HEK293 (cell line): ENCODE data around the gene NELFE.

ENCODE experiments used
- FEZF1 ChIP-seq: fragments of 450-650 bp; formaldehyde crosslinking; IDR thresholded peaks from 2 replicates; pipeline ENCODE4 v1.5.1; 2016; ENCODE audit warnings: missing biosample characterization, missing genetic modification characterization
- GLIS2 ChIP-seq: fragments of 450-650 bp; formaldehyde crosslinking; IDR thresholded peaks from 2 replicates; pipeline ENCODE4 v1.5.1; 2016; ENCODE audit warnings: missing biosample characterization, missing genetic modification characterization
- HOXC10 ChIP-seq: sonication (generic); formaldehyde crosslinking; IDR thresholded peaks from 2 replicates; pipeline ENCODE4 v1.8.1; 2023; ENCODE audit warnings: mild to moderate bottlenecking, missing genetic modification reagents
- MEIS1 ChIP-seq: sonication (generic); formaldehyde crosslinking; IDR thresholded peaks from 2 replicates; pipeline ENCODE4 v1.8.1; 2022; ENCODE audit warnings: missing genetic modification reagents, mild to moderate bottlenecking, borderline replicate concordance
- REPIN1 ChIP-seq: fragments of 450-650 bp; formaldehyde crosslinking; IDR thresholded peaks from 2 replicates; pipeline ENCODE4 v1.5.1; 2017; ENCODE audit warnings: missing biosample characterization, missing genetic modification characterization, low read depth
- SCRT2 ChIP-seq: fragments of 450-650 bp; formaldehyde crosslinking; IDR thresholded peaks from 2 replicates; pipeline ENCODE4 v1.5.1; 2016; ENCODE audit warnings: missing biosample characterization, missing genetic modification characterization
- TSHZ1 ChIP-seq: fragments of 450-650 bp; formaldehyde crosslinking; IDR thresholded peaks from 2 replicates; pipeline ENCODE4 v1.5.1; 2016; ENCODE audit warnings: missing biosample characterization, missing genetic modification characterization, borderline replicate concordance
- WT1 ChIP-seq: fragments of 450-650 bp; formaldehyde crosslinking; IDR thresholded peaks from 2 replicates; pipeline ENCODE4 v1.5.1; 2016; ENCODE audit warnings: missing biosample characterization, missing genetic modification characterization
- ZBTB20 ChIP-seq: fragments of 450-650 bp; formaldehyde crosslinking; IDR thresholded peaks from 2 replicates; pipeline ENCODE4 v1.5.1; 2016; ENCODE audit warnings: missing biosample characterization, missing genetic modification characterization
- ZBTB7A ChIP-seq: fragments of 450-650 bp; formaldehyde crosslinking; IDR thresholded peaks from 2 replicates; pipeline ENCODE4 v1.5.1; 2016; ENCODE audit warnings: low read depth, missing biosample characterization, missing genetic modification characterization
- ZBTB8A ChIP-seq: fragments of 450-650 bp; formaldehyde crosslinking; IDR thresholded peaks from 2 replicates; pipeline ENCODE4 v1.5.1; 2016; ENCODE audit warnings: missing biosample characterization, missing genetic modification characterization
- ZIC2 ChIP-seq: fragments of 450-650 bp; formaldehyde crosslinking; IDR thresholded peaks from 2 replicates; pipeline ENCODE4 v1.5.1; 2016; ENCODE audit warnings: missing biosample characterization, missing genetic modification characterization
- ZNF132 ChIP-seq: fragments of 450-650 bp; formaldehyde crosslinking; IDR thresholded peaks from 2 replicates; pipeline ENCODE4 v1.5.1; 2017; ENCODE audit warnings: missing biosample characterization, missing genetic modification characterization, borderline replicate concordance
- ZNF140 ChIP-seq: fragments of 450-650 bp; formaldehyde crosslinking; IDR thresholded peaks from 2 replicates; pipeline ENCODE4 v1.5.1; 2016; ENCODE audit warnings: missing biosample characterization, missing genetic modification characterization
- ZNF169 ChIP-seq: fragments of 450-650 bp; formaldehyde crosslinking; IDR thresholded peaks from 2 replicates; pipeline ENCODE4 v1.5.1; 2016; ENCODE audit warnings: missing biosample characterization, missing genetic modification characterization
- ZNF266 ChIP-seq: fragments of 450-650 bp; formaldehyde crosslinking; IDR thresholded peaks from 2 replicates; pipeline ENCODE4 v1.5.1; 2016; ENCODE audit warnings: missing biosample characterization, missing genetic modification characterization, low read depth
- ZNF274 ChIP-seq, 2 experiments: fragments of 200-500 bp in 1 of 2; fragments of 450-650 bp in 1 of 2; sonication (Bioruptor generic) in 1 of 2; formaldehyde crosslinking in 1 of 2; IDR thresholded peaks; 2 replicates each; pipeline versions ENCODE4 v1.5.1 to v1.6.1; 2014 to 2016; ENCODE audit warnings: borderline replicate concordance in 1 of 2, inconsistent platforms in 1 of 2, low read length in 1 of 2, missing biosample characterization in 1 of 2, missing genetic modification characterization in 1 of 2
- ZNF473 ChIP-seq: fragments of 450-650 bp; formaldehyde crosslinking; IDR thresholded peaks from 2 replicates; pipeline ENCODE4 v1.5.1; 2017; ENCODE audit warnings: missing biosample characterization, missing genetic modification characterization
- ZNF610 ChIP-seq: fragments of 450-650 bp; formaldehyde crosslinking; IDR thresholded peaks from 2 replicates; pipeline ENCODE4 v1.5.1; 2016; ENCODE audit warnings: missing biosample characterization, missing genetic modification characterization, borderline replicate concordance
- ZNF701 ChIP-seq: fragments of 450-650 bp; formaldehyde crosslinking; IDR thresholded peaks from 2 replicates; pipeline ENCODE4 v1.5.1; 2016; ENCODE audit warnings: missing biosample characterization, missing genetic modification characterization
- ZNF785 ChIP-seq: fragments of 450-650 bp; formaldehyde crosslinking; IDR thresholded peaks from 2 replicates; pipeline ENCODE4 v1.5.1; 2016; ENCODE audit warnings: missing biosample characterization, missing genetic modification characterization
- ZNF792 ChIP-seq: fragments of 450-650 bp; formaldehyde crosslinking; IDR thresholded peaks from 2 replicates; pipeline ENCODE4 v1.5.1; 2016; ENCODE audit warnings: missing biosample characterization, missing genetic modification characterization
- ZSCAN23 ChIP-seq: fragments of 450-650 bp; formaldehyde crosslinking; IDR thresholded peaks from 2 replicates; pipeline ENCODE4 v1.5.1; 2016; ENCODE audit warnings: missing biosample characterization, missing genetic modification characterization
- ZSCAN30 ChIP-seq: fragments of 450-650 bp; IDR thresholded peaks from 2 replicates; pipeline ENCODE4 v1.5.1; 2018; ENCODE audit warnings: missing biosample characterization, mild to moderate bottlenecking, missing genetic modification characterization, moderate library complexity
- ZSCAN4 ChIP-seq: fragments of 450-650 bp; formaldehyde crosslinking; IDR thresholded peaks from 2 replicates; pipeline ENCODE4 v1.5.1; 2017; ENCODE audit warnings: missing biosample characterization, missing genetic modification characterization
- TF ChIP-seq, protein P1 (sequence below): fragments of 450-650 bp; formaldehyde crosslinking; conservative IDR thresholded peaks from 2 replicates; pipeline ENCODE4 v1.5.1; 2016; ENCODE audit warnings: low read depth, missing biosample characterization, missing genetic modification characterization
- TF ChIP-seq, protein P2 (sequence below): IDR thresholded peaks from 2 replicates; pipeline ENCODE4 v1.6.1; 2011; ENCODE audit warnings: mild to moderate bottlenecking, low read depth, low read length, borderline replicate concordance
- TF ChIP-seq, protein P3 (sequence below): fragments of 450-650 bp; formaldehyde crosslinking; IDR thresholded peaks from 2 replicates; pipeline ENCODE4 v1.5.1; 2016; ENCODE audit warnings: missing biosample characterization, missing genetic modification characterization

Gene NELFE

DNA sequence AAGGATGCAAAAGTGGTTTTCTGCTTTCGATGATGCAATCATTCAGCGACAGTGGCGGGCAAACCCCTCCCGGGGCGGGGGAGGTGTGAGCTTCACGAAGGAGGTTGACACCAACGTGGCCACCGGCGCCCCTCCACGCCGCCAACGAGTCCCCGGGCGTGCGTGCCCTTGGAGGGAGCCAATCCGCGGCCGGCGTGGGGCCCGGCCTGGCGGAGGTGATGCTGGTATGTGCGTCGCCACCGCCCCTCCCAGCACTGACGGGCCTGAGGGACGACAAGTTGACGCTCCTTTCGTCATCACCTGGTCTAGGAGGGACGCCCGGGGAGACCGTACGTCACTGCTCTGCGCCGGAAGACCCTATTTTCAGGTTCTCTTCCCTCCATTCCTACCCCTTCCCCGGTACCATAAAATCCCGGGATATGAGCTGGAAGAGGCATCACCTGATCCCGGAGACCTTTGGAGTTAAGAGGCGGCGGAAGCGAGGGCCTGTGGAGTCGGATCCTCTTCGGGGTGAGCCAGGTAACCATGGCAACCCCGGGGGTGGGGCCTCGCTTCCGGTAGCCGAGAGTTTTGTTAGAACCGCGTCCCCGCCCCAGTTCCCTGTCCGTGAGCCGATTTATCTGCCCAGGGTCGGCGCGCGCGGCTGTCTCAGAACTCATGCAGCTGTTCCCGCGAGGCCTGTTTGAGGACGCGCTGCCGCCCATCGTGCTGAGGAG is 13.4 kb upstream of the NELFE start, which contains the start of gene DXO (continued):
- TF ChIP-seq ZNF473 (tag by site-specific recombination) (no peak), ZNF169 (tag by site-specific recombination) (no peak), ZSCAN30 (tag by site-specific recombination) (peak; percentile 3), ZNF701 (tag by site-specific recombination) (no peak), ZNF266 (tag by site-specific recombination) (no peak), HOXC10 (CRISPR knock-in tag) (0 out of 2 replicates have a peak, but pooled peaks have one; percentile 31), ZBTB8A (peak; percentile 72), ZNF610 (tag by site-specific recombination) (peak; percentile 89), FEZF1 (tag by site-specific recombination) (peak; percentile 39; the same call in 1 of the 2 replicates), ZNF785 (peak; percentile 69; the same call in 1 of the 2 replicates), ZNF140 (tag by site-specific recombination) (no peak), ZNF132 (tag by site-specific recombination) (no peak), ZSCAN4 (no peak; the same call in 1 of the 2 replicates), GLIS2 (tag by site-specific recombination) (peak; percentile 100), WT1 (peak; percentile 81), SCRT2 (tag by site-specific recombination) (peak; percentile 73), ZBTB20 (tag by site-specific recombination) (peak; percentile 92), MEIS1 (CRISPR knock-in tag) (no peak), ZBTB7A (tag by site-specific recombination) (peak; percentile 94; the same call in 1 of the 2 replicates), REPIN1 (no peak), ZNF792 (tag by site-specific recombination) (no peak), ZSCAN23 (tag by site-specific recombination) (no peak), TSHZ1 (tag by site-specific recombination) (peak; percentile 89; the same call in 1 of the 2 replicates), ZIC2 (tag by site-specific recombination) (peak; percentile 79), ZNF274 (IDR thresholded peaks at IDR 0.05; ENCODE audit: low read length) (no peak), ZNF274 (tag by site-specific recombination; IDR thresholded peaks at IDR 0.05; ENCODE audit: borderline replicate concordance) (no peak)
- TF ChIP-seq, protein P1, sequence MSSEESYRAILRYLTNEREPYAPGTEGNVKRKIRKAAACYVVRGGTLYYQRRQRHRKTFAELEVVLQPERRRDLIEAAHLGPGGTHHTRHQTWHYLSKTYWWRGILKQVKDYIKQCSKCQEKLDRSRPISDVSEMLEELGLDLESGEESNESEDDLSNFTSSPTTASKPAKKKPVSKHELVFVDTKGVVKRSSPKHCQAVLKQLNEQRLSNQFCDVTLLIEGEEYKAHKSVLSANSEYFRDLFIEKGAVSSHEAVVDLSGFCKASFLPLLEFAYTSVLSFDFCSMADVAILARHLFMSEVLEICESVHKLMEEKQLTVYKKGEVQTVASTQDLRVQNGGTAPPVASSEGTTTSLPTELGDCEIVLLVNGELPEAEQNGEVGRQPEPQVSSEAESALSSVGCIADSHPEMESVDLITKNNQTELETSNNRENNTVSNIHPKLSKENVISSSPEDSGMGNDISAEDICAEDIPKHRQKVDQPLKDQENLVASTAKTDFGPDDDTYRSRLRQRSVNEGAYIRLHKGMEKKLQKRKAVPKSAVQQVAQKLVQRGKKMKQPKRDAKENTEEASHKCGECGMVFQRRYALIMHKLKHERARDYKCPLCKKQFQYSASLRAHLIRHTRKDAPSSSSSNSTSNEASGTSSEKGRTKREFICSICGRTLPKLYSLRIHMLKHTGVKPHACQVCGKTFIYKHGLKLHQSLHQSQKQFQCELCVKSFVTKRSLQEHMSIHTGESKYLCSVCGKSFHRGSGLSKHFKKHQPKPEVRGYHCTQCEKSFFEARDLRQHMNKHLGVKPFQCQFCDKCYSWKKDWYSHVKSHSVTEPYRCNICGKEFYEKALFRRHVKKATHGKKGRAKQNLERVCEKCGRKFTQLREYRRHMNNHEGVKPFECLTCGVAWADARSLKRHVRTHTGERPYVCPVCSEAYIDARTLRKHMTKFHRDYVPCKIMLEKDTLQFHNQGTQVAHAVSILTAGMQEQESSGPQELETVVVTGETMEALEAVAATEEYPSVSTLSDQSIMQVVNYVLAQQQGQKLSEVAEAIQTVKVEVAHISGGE (tag by site-specific recombination), result peak; percentile 98
- TF ChIP-seq, protein P2, sequence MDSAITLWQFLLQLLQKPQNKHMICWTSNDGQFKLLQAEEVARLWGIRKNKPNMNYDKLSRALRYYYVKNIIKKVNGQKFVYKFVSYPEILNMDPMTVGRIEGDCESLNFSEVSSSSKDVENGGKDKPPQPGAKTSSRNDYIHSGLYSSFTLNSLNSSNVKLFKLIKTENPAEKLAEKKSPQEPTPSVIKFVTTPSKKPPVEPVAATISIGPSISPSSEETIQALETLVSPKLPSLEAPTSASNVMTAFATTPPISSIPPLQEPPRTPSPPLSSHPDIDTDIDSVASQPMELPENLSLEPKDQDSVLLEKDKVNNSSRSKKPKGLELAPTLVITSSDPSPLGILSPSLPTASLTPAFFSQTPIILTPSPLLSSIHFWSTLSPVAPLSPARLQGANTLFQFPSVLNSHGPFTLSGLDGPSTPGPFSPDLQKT, result no peak; the same call in 1 of the 2 replicates
- TF ChIP-seq, protein P3, sequence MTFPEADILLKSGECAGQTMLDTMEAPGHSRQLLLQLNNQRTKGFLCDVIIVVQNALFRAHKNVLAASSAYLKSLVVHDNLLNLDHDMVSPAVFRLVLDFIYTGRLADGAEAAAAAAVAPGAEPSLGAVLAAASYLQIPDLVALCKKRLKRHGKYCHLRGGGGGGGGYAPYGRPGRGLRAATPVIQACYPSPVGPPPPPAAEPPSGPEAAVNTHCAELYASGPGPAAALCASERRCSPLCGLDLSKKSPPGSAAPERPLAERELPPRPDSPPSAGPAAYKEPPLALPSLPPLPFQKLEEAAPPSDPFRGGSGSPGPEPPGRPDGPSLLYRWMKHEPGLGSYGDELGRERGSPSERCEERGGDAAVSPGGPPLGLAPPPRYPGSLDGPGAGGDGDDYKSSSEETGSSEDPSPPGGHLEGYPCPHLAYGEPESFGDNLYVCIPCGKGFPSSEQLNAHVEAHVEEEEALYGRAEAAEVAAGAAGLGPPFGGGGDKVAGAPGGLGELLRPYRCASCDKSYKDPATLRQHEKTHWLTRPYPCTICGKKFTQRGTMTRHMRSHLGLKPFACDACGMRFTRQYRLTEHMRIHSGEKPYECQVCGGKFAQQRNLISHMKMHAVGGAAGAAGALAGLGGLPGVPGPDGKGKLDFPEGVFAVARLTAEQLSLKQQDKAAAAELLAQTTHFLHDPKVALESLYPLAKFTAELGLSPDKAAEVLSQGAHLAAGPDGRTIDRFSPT (tag by site-specific recombination), result peak; percentile 78
